NCI-H187 treated with DMSO at 0.1 percent for 48 hours (cell line): ENCODE data around the gene TET2.

ENCODE experiments used
- DNase-seq: peaks from one replicate; lab custom pipeline; 2025; lab: John Stamatoyannopoulos, UW

Gene TET2

DNA sequence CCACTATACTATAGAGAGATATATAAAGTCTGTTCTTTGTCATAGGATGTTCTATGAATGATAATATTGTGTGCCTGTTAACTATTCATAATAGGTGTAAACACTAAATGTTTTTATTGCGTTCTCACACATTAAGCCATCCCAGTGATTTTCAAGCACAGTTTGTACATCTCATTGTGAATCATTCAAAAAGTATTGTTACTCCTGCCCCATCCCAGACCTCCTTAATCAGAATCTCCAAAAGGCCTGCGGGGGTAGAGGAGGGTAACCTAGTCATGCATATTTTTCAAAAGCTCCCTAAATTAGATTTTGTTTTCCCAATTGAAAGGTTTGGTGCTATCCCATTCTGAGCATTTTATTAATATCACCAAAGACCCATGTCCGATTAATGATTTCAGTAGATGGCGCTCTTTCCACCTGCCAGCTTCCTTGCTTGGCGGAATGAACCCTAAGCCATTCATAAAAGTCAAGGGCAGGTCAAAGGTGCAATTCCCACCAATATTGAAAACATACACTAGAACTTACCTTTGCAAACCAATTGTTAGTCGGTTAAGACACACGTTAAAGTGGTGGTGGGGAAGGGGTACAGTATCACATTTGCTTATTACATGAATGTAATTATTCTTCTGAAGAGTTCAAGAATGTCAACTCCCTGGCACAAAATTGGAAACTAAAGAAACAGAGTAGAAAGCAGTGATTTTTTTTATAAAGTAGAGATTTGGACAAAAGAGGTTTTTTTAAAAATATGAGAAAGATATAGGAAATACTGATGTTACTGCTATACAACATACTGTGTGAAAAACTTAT lies 5.8 kb upstream of the TET2 start:
- DNase-seq = no peak

DNA sequence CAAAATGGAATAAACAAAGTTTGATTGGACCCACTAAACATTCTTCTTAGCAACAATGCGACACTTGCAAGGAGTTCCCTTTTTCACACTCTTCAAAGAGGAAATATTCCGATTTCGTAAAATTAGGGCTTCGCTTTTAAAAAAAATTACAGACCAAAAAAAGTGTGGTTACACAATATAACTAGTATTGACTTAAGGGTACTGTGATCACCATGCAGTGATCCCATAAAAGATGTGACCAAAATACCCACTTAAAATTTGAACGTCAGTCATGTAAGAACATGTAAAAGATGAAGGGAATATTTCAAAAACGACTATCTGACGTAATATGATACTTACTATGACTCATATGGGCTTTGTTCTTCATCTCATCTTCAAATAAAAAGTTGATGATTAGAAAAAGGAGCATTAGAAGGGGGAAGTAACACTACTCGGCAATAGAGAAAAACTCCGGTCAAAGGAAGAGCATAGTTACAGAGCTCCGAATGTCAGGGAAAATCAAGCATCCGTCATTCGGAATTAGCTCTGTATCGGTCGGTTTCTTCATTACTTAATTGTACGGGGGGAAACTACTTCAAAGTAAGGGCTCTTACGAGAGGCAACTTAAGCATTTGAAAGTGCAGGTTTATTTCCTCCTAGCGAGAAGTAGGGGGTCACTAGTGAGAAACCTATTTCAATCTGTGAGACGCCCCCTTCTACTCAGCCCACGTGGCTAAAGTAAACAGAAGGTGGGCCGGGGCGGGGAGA lies 1.3 kb upstream of the TET2 start:
- no peak for DNase-seq

DNA sequence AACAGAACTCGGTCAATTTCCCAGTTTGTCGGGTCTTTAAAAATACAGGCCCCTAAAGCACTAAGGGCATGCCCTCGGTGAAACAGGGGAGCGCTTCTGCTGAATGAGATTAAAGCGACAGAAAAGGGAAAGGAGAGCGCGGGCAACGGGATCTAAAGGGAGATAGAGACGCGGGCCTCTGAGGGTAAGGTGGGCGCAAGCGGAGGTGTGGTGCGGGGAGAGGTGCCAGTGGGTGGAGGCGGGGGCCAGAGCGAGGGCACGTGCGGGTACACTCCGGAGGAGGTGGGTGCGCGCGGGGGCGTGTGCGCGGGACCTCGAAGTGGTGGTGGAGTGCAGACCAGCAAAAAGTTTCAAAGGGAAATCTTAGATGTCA lies 787 bp upstream of the TET2 start:
- DNase-seq = no peak

DNA sequence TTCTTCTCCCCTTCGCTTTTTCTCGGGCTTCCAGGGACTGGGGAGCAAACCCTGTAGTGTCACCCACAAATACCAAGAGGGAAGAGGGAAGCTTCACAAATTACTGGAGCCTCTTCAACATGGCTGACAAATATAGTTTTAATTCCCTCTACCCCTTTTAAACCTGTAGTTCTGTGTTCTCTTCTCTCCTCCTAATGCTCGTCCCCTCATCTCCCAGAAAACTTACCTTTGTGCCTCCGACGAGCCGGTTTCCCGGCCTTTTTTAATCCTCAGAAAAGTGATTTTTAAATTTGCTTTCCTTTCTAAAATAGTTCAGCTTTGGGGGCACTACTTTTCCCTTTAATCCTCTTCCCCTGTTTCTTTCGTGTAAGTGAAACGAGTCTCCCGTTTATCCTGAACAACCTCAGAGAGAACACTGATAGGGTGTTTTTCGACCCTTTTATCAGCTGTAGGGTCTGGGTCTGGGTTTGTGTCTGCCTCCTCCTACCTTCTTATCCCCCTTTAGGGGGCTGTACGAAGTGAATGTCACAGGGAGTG lies 408 bp downstream of the TET2 start:
- DNase-seq = no peak

DNA sequence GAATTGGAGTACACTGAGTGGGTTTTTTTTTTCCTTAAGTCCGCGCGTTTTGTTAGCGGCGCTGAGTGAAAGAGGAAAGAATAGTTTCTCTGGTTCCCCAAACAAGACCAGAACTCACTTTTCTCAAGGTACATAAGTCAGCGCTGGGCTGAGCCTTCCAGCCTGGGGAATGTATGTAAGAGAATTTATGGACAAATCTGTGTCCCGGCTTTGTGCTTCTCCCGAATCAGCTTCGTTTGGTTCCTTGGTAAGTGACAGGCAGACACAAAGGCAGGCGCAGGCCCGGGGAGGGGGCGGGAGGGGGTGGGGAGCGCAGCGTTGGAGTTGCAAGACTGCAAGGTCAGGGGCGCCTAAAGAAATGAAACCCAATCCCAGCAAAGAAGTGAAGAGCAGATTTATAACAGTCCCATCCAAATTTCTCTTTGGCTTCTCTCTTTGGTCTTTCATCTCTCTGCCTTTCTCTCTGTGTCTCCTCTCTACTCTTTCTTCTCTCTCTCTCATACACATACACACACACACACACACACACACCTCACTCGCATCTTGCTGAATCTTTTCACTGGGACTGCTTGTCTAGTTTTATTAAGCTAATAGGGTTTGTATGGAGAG lies 981 bp downstream of the TET2 start:
- no peak for DNase-seq

DNA sequence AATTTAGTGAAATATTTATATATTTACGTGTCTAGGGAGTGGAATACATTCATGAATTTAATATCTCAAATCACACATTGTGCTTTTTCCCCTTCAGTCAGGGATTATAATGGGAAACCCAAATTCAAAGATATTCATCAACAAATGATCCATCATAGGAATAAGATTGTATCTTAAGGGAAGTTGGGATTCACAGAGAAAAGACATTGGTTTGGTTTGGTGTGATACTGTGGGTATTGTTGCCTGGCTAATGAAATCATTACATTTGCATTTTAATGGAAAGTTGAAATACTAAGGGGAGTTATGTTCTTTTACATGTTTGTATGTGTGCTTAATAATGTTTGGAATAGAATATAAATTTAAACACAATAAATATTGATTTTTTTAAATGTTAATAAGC lies 1.7 kb downstream of the TET2 start:
- DNase-seq = no peak

DNA sequence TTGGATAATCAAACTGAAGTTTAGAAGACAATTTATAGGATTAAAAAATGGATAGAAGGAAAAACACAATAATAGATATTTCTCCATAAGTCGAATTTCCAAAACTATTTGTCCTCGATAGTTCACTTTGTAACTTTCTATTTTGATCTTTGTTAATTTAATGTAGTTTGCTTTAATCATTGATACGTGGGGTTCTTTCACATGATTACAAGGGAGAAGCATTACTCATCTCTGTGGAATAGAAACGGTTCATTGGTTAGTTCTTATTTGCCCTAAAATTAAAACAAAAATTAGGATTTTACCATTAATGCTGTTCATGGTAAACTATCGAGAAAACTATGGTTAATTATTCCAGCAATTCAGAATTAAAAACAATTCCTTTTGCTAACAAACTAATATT lies 2.1 kb downstream of the TET2 start:
- no peak for DNase-seq

DNA sequence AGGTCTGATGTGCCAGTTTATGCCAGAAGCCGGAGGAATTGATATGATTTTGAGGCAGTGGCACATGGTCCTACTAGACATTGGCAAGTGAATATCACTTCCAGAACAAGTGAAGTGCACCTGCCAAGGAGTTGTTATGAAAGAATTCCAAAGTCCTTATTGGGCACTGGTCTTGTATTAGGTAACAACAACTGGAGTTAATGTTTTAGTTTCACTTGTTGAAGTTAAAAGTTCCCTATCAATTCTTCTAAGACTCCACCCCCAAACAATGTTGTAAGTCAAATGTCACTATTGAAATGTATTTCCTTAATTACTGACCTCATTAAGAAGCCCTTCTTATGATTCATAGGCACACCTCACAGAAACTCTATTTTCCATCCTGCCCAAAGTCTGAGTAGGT lies 3.1 kb downstream of the TET2 start:
- DNase-seq = no peak

DNA sequence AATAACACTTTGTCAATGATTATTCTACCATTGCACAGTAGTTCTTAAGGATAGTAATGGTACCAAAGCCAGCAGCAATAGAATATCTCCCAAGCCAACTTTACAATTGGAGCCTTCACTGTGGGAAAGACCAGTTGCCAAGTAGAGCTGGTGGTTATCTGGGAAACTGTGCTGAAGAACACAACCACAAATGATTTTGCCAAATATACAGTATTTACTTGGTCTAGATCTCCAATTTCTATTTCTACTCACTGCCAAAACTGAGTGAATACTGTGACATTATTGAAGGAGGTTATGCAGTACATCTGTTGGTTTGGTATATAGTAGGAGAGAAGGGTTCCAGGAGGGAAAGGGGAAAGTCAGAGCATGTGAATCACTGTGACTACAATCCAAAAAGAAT lies 3.8 kb downstream of the TET2 start:
- no peak for DNase-seq

DNA sequence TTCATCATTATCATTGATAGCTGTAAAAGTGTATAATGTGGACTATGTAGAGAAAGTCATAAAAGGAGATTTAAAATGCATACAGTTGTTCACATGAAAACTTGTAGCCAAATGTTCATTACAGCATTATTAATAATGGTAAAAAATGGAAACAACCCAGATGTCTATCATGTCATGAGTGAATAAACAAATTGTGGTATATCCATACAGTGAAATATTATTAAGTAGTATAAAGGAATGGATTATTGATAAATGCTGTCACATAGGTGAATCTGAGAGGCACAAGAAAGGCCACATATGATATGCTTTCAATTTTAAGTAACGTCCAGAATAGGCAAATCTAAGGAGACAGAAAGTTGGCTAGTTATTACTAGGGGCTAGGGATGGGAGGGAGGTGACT lies 7.1 kb downstream of the TET2 start:
- DNase-seq = no peak

DNA sequence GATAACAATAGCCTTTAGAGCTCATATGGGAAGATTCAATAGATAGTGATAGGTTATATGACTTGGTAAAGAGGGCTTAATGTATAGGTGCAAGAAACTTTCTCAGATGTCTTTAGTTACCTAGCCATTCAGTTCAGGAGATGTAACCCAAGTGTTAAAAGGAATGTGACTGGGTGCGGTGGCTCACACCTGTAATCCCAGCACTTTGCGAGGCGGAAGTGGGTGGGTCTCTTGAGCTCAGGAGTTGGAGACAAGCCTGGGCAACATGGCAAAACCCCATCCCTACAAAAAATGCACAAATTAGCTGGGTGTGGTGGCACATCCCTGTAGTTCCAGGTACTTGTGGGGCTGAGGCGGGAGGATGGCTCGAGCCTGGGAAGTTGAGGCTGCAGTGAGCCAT lies 7.9 kb downstream of the TET2 start:
- DNase-seq = no peak

DNA sequence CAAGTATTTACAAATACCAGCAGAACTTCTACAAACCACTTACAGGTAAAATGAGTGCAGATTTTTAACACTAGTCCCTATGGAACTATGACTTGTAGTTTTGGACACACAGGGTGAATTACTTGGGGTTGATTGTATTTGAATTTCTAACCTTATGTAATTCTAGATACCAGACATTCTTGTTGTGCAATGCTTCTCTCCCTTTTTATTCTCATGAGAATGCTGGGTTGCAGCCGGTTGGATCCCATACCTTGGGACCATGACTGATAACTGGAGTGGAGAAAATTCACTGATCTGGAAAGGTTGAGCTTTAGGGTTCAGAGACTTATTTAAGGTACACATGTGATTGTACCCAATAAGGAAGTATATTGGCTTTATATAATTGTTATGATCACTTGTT lies 8.8 kb downstream of the TET2 start:
- no peak for DNase-seq

DNA sequence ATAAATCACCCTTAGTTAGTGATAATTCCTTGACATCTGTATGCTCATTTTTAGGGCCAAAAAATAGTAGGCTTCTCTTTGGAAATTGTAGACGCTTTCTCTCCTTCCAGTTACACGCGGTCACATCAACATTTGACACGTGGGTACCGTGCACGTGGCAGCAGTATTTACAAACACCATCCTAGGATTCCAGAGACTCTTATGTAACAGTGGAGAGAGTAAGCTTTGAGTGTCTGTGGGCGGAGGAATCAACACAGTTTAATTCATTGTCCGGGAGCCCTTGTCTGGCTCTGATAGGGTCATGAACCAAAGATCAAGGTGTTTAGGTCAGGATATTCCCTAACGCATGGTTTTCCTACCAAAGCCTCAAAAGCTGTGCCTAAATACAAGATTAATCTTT lies 12.2 kb downstream of the TET2 start:
- DNase-seq = no peak

DNA sequence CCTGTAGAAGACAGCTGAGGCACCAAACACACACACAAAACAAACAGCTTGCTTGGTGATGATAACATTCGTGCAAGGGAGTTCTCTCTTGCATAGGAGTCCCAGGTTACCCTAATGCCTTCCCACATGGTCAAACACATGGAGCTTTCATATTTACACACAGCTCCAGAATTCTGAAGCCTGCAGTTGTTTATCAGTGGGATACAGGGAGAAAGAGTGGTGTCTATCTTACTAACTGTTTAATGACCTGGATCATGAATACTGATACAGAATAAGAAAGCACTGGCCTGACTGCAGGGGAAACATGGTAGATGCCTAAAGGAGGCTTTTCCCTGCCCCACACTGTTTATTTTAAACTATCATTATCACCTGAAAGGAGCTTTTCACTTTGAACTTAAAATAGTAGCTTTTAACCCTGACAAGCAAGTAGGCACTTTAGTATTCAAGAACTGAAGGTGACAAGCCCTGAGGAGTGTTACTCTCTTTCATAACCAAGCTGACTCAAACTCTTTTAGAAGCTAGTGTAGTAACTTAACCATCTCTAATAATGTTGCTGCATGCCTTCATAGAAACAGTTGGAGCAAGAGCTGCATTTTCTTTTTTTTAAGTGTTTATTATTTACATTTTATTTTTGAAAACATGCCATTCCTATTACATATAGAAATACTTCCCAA lies 15.6 kb downstream of the TET2 start:
- DNase-seq = no peak

DNA sequence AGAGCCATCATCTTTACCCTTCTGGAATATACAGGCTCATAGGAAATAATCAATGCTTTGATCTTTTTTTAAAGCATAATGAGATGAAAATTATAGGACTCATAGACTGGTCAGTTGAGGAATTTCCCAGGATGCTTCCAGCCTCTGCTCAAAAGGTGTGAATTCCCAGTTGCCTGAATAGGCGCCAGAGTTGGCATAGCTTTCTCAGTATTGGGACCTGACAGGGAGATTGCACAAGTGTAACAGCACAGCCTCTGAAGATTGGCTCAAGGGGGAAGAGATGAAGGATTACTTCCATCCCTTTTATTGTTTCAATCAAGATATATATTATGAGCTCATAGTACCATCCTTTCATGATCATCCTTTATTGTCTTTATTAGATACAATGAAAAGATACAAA lies 17.9 kb downstream of the TET2 start:
- no peak for DNase-seq

DNA sequence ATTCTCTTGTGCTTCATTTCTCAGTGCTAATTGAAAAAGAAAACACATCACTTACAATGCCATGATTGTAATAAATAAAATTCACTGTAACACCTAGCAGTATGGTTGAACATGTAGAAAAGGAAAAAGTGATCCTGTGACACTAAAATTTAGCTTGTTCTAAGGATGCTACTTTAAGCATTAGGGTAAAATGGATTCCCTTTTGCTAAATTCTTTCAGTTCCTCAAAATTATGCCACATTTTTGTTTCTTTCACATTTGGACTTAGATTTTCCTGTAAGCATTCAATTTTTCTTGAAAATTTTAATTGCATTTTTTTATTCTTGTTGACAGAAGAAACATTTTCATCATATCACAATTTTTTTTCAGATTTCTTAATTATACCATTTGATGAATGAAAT lies 19.4 kb downstream of the TET2 start:
- no peak for DNase-seq

DNA sequence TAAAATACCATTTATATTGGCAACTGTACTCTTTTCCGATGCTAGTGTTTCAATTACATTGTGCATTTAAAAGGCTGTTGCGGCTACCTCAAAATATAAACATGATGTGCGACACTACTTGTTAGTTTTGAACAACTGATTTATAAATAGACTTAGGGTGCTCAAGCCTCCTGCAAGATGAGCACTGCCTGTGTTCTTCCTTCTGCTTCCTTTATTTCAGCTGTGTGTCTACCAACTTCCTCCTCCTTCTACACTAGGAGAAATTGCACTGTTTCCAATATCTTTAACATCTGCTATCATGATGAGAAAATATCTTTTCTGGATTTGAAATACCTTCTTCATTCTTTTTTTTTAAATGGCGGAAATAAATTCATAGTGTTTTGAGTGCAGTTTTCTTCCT lies 24.0 kb downstream of the TET2 start:
- DNase-seq = no peak

DNA sequence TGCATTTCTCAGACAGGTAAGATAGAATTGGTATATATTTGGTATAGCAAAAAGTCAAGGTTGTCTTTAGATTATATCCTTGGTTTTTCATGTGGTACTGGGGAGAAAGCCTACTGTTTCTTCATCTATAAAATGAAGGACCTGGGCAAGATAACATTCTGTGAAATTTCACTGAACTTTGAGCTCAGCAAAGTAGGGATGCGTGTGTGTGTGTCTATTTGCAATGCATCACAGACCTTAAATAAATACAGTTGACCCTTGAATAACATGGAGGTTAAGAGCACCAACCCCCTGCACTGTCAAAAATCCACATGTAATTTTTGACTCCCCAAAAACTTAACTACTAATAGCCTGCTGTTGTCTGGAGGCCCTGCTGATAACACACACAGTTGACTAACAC lies 25.2 kb downstream of the TET2 start:
- no peak for DNase-seq

DNA sequence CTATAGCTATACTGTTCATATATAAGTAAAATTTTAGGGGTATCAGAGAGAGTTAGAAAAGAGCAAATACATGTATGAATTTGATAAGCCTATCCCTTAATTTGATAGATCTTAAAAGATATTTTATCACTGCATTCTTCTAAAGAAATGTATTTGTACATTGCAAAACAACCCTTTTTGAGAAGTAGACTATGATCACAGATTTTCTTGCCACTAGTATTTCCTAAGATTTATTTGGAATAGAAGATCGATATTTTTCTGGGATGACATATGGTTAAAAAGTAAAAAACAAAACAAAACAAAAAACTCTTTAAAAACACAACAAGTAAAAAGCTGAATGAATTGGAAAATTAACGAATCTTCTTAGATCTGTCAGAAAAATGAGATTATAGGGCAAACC lies 27.4 kb downstream of the TET2 start:
- no peak for DNase-seq

DNA sequence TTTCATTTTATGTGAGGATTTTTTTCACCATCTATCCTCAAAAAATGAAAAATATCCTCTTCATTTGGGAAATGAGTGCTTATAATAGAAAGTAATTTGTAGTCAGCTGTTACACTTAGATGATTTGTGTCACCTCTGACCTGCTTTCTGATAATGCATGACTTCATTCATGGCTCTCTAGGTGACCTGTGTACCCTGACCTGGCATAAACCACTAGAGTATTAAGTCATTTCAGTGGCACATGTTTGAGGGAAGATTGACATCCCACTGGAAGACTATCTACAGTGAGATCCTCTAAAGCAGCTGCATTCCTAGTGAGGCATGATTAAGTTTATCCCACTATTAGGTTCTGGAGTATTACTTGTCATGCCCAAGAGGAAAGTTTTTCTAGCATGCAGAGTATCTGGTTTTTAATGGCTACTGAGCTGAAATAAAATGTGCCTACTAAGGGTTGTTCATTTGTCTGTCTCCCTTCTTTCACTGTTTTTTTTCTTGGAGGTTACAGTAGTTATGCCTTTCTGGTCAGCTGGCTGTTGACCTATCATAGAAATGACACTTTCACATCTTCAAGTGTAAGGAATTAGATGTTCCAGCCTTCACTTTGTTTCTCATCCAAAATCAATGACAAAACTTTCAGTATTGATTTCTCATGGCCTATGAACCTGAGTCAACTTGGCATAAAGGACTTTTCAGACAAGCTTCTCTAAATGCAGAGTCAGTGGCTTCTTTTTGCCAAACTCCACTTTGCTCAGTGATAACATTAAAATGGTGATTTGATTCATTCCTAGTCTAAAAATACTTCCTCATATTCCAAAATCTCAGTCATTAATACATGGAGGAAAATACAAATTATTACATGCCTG lies 33.1 kb downstream of the TET2 start:
- no peak for DNase-seq

DNA sequence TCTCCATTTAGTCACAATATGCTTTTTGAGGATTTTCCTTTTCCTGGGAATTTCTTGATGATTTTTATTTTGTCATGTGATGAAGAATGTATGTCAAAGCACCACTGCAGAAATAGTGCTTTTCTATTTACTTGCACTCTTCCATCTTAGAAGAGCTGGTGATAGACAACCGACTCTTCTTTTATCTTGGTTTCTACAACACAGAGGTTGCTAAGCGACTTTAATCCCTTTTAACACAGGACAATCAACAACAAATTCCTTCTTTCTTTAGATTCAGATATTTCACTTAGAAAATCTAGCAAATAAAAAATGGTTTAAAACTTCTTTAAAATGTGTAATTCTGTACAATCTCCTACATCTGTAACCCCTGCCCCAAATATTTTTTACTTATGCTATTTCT lies 34.6 kb downstream of the TET2 start:
- no peak for DNase-seq

DNA sequence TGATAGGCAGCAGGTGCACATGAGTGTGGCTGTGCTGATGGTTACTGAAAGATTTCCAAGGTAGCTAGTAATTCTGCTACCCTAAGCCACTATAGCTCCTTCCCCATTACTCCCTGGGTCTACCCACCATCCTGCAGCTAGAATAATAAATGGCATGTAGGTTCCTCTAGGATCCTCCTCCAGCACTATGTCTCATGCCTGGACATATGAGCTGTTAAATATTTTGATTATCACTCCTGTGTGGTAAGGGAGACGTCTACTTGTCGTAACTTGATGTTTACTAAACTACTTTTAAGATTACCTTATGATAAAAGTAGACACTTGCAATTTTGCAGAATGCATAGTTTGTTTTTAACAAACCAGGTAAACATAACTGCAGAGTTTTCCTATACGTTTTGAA lies 35.5 kb downstream of the TET2 start:
- DNase-seq = no peak
